CD4-positive, alpha-beta T cell (primary cell): ENCODE results near the gene HOTAIR. TPM values are rescaled to one million over a fixed set of nuclear protein-coding genes. Genes with fewer than 3 reads are reported as not detected.

ENCODE experiments used
- ATAC-seq: fragments of 200-7000 bp; cut with Tn5 transposase; one replicate; pipeline ENCODE4 v1.10.0; 2022; ENCODE audit warnings: mild to moderate bottlenecking; ENCODE audit not compliant: poor library complexity
- CTCF ChIA-PET: fragments of 350-600 bp; sonication (Branson Sonifier 250); formaldehyde crosslinking; loops from one replicate; lab custom pipeline; 2021; ENCODE audit warnings: antibody characterized with exemption, inconsistent platforms; lab: Charles Lee
- POLR2A ChIA-PET: fragments of 350-600 bp; sonication (Branson Sonifier 250); formaldehyde crosslinking; loops from one replicate; lab custom pipeline; 2021; ENCODE audit warnings: antibody characterized with exemption, inconsistent platforms; lab: Charles Lee
- DNase-seq, 14 experiments: peaks; one replicate each; pipeline ENCODE4 v3.0.0-alpha.2; 2013 to 2020; ENCODE audit warnings: mixed read lengths in 2 of 14
- H3K27ac ChIP-seq, 2 donors: one replicate each; pipeline versions ENCODE4 v1.5.1 to v1.7.0; 2013; ENCODE audit warnings: low read length in 2 of 2, low read depth in 1 of 2, mild to moderate bottlenecking in 1 of 2
- H3K27me3 ChIP-seq, 2 experiments: 1 replicate in 1 of 2; 2 replicates in 1 of 2; pipeline versions ENCODE4 v1.6.1 to v1.7.0; 2013; ENCODE audit warnings: low read length in 2 of 2, control low read depth in 1 of 2, mild to moderate bottlenecking in 1 of 2, moderate library complexity in 1 of 2; ENCODE audit not compliant: insufficient read depth in 2 of 2, control insufficient read depth in 1 of 2
- H3K36me3 ChIP-seq: one replicate; pipeline ENCODE4 v1.6.1; 2013; ENCODE audit warnings: low read length, control low read depth; ENCODE audit not compliant: insufficient read depth
- H3K4me1 ChIP-seq: one replicate; pipeline ENCODE4 v1.6.1; 2013; ENCODE audit warnings: low read length, control low read depth; ENCODE audit not compliant: insufficient read depth
- H3K4me3 ChIP-seq: one replicate; pipeline ENCODE4 v1.5.1; 2013; ENCODE audit warnings: mild to moderate bottlenecking, low read length, moderate library complexity
- H3K9me3 ChIP-seq, 2 experiments: 1 replicate in 1 of 2; 2 replicates in 1 of 2; pipeline versions ENCODE4 v1.6.1 to v1.7.0; 2013; ENCODE audit warnings: low read length in 2 of 2, mild to moderate bottlenecking in 2 of 2, control low read depth in 1 of 2, moderate library complexity in 1 of 2; ENCODE audit not compliant: control insufficient read depth in 1 of 2, insufficient read depth in 1 of 2
- H3K27ac Mint-ChIP-seq: one replicate; pipeline ENCODE4 v1.8.0; 2020; ENCODE audit warnings: mixed read lengths
- H3K27me3 Mint-ChIP-seq: one replicate; pipeline ENCODE4 v1.8.0; 2021; ENCODE audit warnings: mixed read lengths
- H3K36me3 Mint-ChIP-seq: one replicate; pipeline ENCODE4 v1.8.0; 2021; ENCODE audit warnings: low read depth, mixed read lengths
- H3K4me1 Mint-ChIP-seq: one replicate; pipeline ENCODE4 v1.8.0; 2021; ENCODE audit warnings: low read depth, mixed read lengths
- H3K4me3 Mint-ChIP-seq: one replicate; pipeline ENCODE4 v1.8.0; 2020; ENCODE audit warnings: mild to moderate bottlenecking, mixed read lengths
- H3K9me3 Mint-ChIP-seq: one replicate; pipeline ENCODE4 v1.8.0; 2020; ENCODE audit warnings: mixed read lengths
- intact Hi-C, 2 experiments: fragments of 100-400 bp; cut with DNase I in 1 of 2; cut with micrococcal nuclease in 1 of 2; formaldehyde crosslinking; loops; one replicate each; pipeline versions ENCODE4 v1.15.1 to v1.9.0; 2023 to 2025; cut with DNase I, micrococcal nuclease
- total RNA-seq, 174 experiments: library from RNA in 2 of 174; stranded (reverse) in 2 of 174; gene quantifications; one replicate each; pipeline ENCODE4 v1.2.3 and lab custom pipeline; 2021 to 2026
- TF ChIP-seq, protein P1 (sequence below): fragments of 200-600 bp; IDR thresholded peaks from one replicate; pipeline ENCODE4 v1.8.0; 2022; ENCODE audit warnings: antibody characterized with exemption, mild to moderate bottlenecking

Gene HOTAIR
- total RNA-seq, 2 experiments from 2014 or later = not detected

DNA sequence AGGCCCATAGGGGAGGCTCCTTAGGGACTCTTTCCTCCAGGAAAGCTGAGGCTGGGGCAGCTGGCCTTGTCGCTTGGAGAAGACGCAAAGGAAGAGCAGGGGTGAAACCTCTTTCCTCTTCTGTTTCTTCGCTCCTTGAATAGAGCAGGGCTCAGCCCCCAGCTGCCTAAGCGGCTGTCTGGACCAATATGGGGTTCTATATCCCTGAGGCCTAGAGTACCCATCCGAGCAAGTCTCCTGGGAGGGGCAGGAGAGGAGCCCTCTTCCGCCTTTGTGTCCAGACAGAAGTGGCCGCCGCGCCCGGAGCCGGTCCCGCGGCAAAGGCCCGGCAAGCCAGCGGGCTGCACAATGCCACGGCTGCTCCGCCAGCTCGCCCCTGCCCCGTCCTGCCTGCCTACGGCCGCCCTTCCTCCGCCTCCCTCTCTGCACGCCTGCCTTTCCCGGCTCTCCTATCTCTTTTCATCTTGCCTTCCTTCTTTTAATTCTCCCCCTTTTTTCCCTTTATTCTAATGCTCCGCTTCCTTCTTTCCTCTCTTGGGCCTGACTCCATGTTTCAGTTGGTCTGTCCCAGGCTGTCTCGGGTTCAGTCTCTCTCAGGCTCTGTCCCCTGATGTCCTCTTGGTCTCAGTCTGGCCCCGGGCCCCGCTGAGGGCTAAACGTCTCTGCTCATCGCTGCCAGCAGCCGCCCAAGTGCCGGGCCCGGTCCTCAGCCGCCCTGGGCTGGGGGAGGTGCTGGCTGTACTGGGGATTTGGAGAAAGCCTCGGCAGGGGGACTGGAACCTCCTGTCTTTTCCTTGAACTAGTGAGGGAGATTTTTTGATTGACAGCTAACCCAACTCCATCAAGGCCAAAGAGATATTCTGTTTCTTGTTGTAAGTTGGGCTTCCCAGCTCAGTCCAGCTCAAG lies 22.7 kb upstream of the HOTAIR start:
- Histone ChIP-seq H3K36me3 (no peaks in the 10 kb centered on the region), H3K4me3 (no peak overlapping the region), H3K4me1 (peaks cover 64% of the 10 kb centered on the region), H3K27me3 (peaks cover 97 to 99% of the 10 kb centered on the region in 2 experiments), H3K27ac (no peak overlapping the region), H3K9me3 (peaks cover 0 to 76% of the 10 kb centered on the region in 2 experiments)
- Mint-ChIP-seq H3K4me1 (peaks cover 61% of the 10 kb centered on the region), H3K27me3 (peaks cover 100% of the 10 kb centered on the region), H3K9me3 (no peaks in the 10 kb centered on the region), H3K27ac (no peak overlapping the region), H3K4me3 (peak overlapping the region; percentile 78), H3K36me3 (no peaks in the 10 kb centered on the region)
- ChIA-PET POLR2A (interaction anchor here (0.8 kb wide), 1 partner anchor 9 kb away, joined by 3 read pairs; no protein-coding TSS in a partner anchor), CTCF (interaction anchor here (0.7 to 1.4 kb wide), 3 partner anchors 8 to 210 kb away, joined by 3 read pairs; partner anchors contain the start of gene HOXC10)
- TF ChIP-seq, protein P1, sequence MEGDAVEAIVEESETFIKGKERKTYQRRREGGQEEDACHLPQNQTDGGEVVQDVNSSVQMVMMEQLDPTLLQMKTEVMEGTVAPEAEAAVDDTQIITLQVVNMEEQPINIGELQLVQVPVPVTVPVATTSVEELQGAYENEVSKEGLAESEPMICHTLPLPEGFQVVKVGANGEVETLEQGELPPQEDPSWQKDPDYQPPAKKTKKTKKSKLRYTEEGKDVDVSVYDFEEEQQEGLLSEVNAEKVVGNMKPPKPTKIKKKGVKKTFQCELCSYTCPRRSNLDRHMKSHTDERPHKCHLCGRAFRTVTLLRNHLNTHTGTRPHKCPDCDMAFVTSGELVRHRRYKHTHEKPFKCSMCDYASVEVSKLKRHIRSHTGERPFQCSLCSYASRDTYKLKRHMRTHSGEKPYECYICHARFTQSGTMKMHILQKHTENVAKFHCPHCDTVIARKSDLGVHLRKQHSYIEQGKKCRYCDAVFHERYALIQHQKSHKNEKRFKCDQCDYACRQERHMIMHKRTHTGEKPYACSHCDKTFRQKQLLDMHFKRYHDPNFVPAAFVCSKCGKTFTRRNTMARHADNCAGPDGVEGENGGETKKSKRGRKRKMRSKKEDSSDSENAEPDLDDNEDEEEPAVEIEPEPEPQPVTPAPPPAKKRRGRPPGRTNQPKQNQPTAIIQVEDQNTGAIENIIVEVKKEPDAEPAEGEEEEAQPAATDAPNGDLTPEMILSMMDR = no peak
- ATAC-seq (no peak), DNase-seq (no peak)
- intact Hi-C loops = loop anchor here in 1 of 2 experiments (5.0 kb wide), 1 partner anchor 35 kb away; no protein-coding TSS in a partner anchor

DNA sequence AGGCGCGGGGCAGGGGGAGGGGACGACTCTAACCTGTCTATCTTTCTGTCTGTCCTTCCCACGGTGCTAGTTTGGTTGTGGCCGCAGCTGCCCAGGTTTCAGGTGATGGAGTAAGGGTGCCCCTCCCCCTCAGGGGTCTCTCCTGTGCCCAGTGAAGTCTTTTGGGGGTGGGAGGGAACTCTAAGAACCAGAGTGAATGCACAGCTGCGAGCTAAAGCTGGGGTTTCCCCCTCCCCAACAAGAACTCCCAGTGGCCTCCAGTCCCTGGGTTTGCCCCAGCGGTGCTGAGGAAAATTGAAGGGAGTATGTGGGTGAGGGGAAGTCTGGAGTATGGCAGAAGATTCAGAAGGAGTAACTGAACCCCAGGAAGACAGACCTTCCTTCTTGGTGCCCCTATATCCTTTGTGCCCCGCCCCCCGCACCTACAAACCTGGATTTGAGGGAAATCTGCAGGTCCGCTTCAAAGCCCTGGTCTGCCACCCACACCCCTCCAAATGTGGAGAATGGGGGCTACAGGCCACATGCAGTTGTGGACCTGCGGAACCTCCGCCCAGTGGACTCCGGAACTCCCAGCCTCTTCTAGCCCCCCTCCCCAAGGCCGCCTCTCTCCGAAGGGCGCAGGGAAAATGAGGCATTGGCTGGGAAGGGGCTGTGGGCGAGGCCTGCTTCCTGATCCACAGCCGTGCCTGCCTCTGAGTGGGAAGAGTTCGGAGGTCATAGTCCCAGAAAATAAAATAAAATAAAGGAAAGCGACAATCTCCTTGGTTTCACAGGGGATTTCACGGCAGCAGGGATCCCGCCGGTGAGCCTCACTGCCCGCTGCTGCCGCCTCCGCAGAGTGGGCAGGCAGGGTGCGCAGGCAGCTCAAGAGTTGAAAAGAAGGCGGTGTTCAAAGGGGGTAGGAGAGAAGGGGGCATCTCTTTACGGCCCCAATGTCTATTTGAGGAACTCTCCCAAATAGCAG lies 21.8 kb upstream of the HOTAIR start:
- intact Hi-C loops = loop anchor here in 1 of 2 experiments (5.0 kb wide), 1 partner anchor 34 kb away; no protein-coding TSS in a partner anchor
- ATAC-seq (no peak), DNase-seq (no peak)
- Histone ChIP-seq H3K4me3 (peak overlapping the region; percentile 58), H3K9me3 (peaks cover 0 to 81% of the 10 kb centered on the region in 2 experiments), H3K4me1 (peaks cover 62% of the 10 kb centered on the region), H3K36me3 (no peaks in the 10 kb centered on the region), H3K27ac (no peak overlapping the region), H3K27me3 (peaks cover 97 to 99% of the 10 kb centered on the region in 2 experiments)
- TF ChIP-seq, protein P1 = no peak
- H3K9me3 Mint-ChIP-seq = no peaks in the 10 kb centered on the region
- peak overlapping the region; percentile 88 for H3K4me3 Mint-ChIP-seq
- H3K36me3 Mint-ChIP-seq = no peaks in the 10 kb centered on the region
- no peak overlapping the region for H3K27ac Mint-ChIP-seq
- H3K4me1 Mint-ChIP-seq = peaks cover 61% of the 10 kb centered on the region
- H3K27me3 Mint-ChIP-seq = peaks cover 100% of the 10 kb centered on the region
- CTCF ChIA-PET = interaction anchor here (1.0 to 1.3 kb wide), 2 partner anchors 211 to 218 kb away, joined by 3 read pairs; no protein-coding TSS in a partner anchor
- POLR2A ChIA-PET = interaction anchor here (0.8 to 1.3 kb wide), 2 partner anchors 8 to 10 kb away, joined by 3 read pairs; no protein-coding TSS in a partner anchor
